NOMO-1 (cell line): ENCODE data around the gene SVIL.
"Not testable (repeated sequence)": the region's sequence is repeated elsewhere in the genome, so short reads cannot be mapped to it uniquely, and the experiment has no call there.

Experiments used
- DNase-seq, 2 experiments: peaks; one replicate each; lab custom pipeline; 2025; ENCODE audit not compliant: unreplicated experiment in 2 of 2; lab: John Stamatoyannopoulos, UW

The SVIL gene

DNA sequence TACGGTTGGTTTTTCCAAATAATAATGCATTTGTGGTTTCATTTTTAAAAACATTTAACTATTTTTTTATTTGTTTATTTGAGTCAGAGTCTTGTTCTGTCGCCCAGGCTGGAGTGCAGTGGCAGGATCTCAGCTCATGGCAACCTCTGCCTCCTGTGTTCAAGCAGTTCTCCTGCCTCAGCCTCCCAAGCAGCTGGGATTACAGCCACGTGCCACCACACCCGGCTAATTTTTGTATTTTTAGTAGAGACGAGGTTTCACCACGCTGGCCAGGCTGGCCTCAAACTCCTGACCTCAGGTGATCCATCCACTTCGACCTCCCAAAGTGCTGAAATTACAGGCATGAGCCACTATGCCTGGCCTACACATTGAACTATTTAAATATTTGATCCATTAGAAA lies 28.1 kb downstream of the SVIL start:
- not testable (repeated sequence) for DNase-seq

- no peak for DNase-seq
Observed at GRCh38 chr10:29604291-29604825, 30.4 kb downstream of the SVIL start.

GRCh38 chr10:29603223-29603896 lies 31.4 kb downstream of the SVIL start:
- no peak for DNase-seq

DNA sequence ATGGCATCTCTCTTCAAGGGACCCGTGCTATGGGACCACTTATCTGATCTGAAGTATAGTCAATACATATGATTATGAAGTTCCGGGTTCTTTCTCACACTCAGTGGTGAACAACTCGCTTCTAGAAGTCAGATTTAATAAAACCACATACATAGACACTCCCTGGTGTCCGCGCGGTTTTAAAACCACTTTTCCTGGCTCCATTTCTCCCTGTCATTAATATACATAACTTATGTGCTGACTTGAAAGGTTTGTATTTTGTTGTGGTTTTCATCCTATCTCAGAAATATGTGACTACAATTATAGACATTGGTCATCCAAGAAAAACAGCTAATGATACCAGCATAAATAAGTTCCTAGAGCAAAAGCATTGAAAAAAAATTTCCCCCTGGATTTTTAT lies 34.0 kb downstream of the SVIL start:
- DNase-seq, result no peak

DNA sequence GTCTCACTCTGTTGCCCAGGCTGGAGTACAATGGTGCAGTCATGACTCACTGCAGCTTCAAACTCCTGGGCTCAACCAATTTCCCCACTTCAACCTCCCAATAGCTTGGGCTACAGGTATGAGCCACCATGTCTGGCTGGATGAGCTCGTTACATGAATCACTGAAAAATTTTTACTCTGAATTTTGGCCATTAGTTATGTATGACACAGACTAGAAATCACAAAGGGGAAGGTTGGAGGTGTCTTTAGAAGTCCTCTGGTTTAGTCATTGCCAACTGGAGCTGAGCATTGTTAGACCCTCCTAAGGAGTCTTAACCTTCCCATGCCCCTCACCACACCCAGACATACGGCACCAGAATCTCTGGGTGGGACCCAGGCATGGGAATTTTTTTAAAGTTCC lies 34.7 kb downstream of the SVIL start:
- DNase-seq, result no peak

GRCh38 chr10:29598851-29599311 lies 35.9 kb downstream of the SVIL start:
- no peak for DNase-seq

DNA sequence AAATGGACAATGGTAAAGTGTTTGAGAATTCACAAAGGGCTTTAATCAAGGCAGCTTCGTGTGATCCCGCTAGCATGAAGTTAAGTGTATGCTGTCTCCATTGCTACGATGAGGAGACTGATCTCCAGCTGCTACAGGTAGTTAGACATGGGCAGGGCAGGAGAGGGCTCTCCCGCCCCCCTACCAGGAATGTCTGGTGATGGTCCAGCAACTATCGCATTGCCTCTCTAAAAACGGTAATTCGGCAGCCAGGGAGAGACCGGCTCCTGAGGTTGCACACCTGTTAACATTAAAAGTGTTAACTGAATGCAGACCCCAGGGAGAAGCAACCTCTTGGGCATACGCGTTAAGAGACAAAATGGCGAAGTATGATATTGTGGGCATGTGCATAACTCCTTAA lies 37.9 kb downstream of the SVIL start:
- DNase-seq, result no peak

- DNase-seq, result no peak
Observed at GRCh38 chr10:29596356-29596755, 38.4 kb downstream of the SVIL start.

DNA sequence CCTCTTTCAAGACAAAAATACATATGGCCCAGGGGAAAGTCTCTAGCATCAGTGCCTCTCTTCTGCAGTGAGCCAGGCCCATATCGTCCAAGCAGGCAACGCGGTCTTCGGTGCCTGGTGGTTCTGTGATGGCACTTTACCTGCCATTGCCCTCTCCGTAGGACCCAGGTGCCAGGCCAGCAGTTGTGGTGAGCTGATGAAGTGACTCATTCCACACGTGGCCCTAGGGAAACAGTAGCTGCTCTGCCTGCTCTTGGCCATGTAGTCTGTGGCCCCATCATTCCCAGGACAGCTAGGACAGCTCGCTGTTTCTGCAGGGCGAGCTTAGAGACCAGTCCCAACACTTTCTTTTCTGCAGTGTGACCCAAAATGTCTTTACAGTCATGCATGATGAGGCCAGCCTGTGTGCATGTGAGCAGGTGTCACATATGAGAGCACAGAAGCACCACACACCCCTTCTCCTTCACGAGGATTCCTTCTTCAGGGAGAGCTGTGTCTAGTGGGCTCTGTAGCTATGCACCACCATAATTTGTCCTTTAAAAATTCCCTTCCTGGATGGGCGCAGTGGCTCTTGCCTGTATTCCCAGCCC lies 39.0 kb downstream of the SVIL start:
- no peak for DNase-seq

DNA sequence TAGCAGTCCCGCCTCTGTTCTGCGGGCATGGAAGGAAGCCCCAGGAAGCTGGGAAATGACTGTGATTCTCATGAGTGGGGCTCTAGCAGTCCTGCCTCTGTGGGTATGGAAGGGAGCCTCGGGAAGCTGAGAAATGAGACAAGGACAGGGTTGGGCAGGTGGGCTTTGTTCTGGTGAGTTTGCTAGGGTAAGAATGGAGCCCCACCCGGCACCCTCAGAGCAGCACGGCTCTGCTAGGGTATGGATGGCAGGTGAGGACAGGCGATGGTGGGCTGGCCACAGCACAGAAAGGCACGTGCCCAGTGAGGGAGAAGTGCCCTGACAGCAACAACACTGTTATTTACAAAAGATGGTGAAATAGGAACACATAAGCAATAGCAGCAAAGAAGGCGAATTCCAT lies 39.6 kb downstream of the SVIL start:
- no peak for DNase-seq

- no peak for DNase-seq
Observed at GRCh38 chr10:29591651-29591968, 43.2 kb downstream of the SVIL start.

GRCh38 chr10:29590915-29591650 lies 43.7 kb downstream of the SVIL start:
- no peak for DNase-seq

DNA sequence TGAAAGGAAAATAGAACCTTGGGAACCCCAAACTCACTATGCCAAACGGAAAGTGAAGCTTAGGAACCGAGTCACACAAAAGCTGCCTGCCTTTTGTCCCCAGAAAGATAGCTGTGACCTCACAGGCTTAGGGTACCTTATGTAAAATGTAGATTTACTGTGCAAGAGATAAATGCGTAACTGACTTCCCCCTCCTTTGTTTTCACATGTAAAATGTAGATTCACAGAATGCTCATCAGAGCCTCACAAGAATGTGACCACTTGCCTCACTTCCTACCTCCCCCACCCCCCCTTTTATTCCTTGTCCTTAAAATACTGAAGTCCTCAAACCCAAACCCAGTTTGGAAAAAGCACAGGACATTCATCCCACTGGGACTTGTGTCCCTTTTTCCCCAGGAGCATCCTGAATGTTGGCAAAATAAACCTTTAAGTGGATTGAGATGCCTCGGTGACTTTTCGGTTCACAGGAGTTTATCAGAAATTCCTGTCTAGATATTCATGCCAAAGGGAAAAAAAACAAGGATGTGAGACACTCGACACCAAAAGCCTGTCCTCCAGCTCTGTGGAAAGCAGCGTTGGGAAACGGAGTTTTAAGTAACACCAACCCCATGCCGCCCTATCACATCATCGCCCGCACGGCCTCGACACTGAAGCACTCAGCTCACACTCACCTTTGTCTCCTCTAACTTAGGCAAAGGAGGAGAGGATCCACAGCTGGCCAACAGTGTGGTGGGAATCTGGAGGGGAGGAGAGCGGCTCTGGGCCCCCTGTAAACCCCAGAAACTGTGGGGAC lies 45.9 kb downstream of the SVIL start:
- no peak for DNase-seq

- DNase-seq, result not testable (repeated sequence)
Observed at GRCh38 chr10:29587750-29588628, 46.8 kb downstream of the SVIL start.

- DNase-seq, result not testable (repeated sequence)
Observed at GRCh38 chr10:29587102-29587749, 47.5 kb downstream of the SVIL start.

GRCh38 chr10:29586509-29586908 lies 48.3 kb downstream of the SVIL start:
- no peak for DNase-seq

DNA sequence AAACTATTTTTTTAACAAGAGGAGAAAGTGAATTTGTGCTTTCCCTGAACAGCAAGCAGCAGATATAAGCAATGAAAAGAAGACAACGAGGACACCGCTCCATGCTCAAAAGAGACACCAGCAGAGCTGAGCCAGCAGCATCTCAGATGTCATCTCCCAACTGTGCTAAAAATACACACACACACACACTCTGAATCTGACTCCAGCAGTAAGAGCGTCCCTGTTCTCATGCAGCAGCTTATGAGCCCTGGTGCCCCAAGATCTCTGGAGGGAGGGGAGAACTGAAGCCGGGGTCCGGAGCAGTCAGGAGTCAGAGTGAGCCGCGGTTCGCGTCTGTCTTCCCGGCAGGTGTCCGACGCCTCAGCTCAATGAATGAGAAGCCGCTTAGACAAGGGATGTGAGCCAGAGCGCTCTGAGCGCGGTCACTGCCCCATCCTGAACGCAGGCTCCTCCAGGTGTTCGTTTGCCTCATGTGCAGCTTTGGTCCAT lies 49.2 kb downstream of the SVIL start:
- DNase-seq, result no peak

DNA sequence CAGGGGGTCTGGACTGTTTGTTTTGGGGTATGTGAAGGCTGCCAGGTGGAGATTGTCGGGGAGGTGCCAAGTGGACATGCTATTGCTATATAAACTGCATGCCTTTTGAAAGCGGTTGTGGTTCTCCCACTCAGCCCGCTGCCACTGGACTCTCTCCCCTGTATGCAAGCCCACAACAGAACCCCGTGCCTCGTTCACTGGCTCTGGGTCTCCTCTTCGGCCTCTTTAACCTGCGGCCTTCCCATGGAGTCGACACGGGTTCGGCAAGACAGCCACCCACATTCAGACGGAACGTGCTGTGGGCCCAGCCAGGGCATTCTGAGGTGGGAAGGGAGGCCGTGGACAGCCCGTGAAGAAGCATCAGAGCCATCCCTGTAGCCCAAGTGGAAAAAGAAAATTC lies 50.3 kb downstream of the SVIL start:
- DNase-seq, result no peak

- no peak for DNase-seq
Observed at GRCh38 chr10:29583674-29584073, 51.1 kb downstream of the SVIL start.
